GM12875 (cell line): ENCODE measurements around the gene LRRC7.

Experiments used
- H3K4me3 ChIP-seq: one replicate; pipeline ENCODE4 v1.5.1; 2011; ENCODE audit warnings: low read depth, low read length, control low read depth
- TF ChIP-seq, protein P1 (sequence below): IDR thresholded peaks from 2 replicates; pipeline ENCODE4 v1.5.1; 2011; ENCODE audit warnings: low read depth, mild to moderate bottlenecking, control low read depth, inconsistent platforms, low read length, moderate library complexity, borderline replicate concordance; ENCODE audit not compliant: insufficient read depth

Gene LRRC7

GRCh38 chr1:70101774-70102173 lies 534.1 kb downstream of the LRRC7 start:
- H3K4me3 ChIP-seq, result no peak overlapping the region
- TF ChIP-seq, protein P1, sequence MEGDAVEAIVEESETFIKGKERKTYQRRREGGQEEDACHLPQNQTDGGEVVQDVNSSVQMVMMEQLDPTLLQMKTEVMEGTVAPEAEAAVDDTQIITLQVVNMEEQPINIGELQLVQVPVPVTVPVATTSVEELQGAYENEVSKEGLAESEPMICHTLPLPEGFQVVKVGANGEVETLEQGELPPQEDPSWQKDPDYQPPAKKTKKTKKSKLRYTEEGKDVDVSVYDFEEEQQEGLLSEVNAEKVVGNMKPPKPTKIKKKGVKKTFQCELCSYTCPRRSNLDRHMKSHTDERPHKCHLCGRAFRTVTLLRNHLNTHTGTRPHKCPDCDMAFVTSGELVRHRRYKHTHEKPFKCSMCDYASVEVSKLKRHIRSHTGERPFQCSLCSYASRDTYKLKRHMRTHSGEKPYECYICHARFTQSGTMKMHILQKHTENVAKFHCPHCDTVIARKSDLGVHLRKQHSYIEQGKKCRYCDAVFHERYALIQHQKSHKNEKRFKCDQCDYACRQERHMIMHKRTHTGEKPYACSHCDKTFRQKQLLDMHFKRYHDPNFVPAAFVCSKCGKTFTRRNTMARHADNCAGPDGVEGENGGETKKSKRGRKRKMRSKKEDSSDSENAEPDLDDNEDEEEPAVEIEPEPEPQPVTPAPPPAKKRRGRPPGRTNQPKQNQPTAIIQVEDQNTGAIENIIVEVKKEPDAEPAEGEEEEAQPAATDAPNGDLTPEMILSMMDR, result no peak

GRCh38 chr1:70103770-70104169 lies 536.0 kb downstream of the LRRC7 start:
- TF ChIP-seq, protein P1, result no peak
- no peak overlapping the region for H3K4me3 ChIP-seq

GRCh38 chr1:70109241-70109640 lies 541.5 kb downstream of the LRRC7 start:
- TF ChIP-seq, protein P1, result no peak
- no peak overlapping the region for H3K4me3 ChIP-seq

GRCh38 chr1:70112838-70113237 lies 545.1 kb downstream of the LRRC7 start:
- H3K4me3 ChIP-seq, result no peak overlapping the region
- TF ChIP-seq, protein P1, result 0 out of 2 replicates have a peak, but pooled peaks have one; percentile 23

DNA sequence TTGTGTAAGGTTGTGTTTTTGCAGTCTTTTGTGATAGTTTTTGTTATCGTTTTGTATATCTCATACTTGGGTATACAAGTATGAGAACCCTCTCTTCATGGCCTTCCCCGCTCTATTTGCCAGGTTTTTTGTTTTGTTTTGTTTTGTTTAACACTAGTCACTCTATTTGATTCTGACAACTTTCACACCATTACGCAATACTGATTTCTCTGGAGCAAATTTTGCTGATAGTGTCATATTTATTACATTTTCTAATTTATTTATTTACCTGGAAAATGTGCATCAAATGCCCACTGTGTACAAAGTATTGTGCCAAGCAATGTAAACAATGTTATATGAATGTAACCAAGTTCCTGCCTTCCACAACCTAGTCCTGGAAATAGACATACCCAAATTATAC lies 547.6 kb downstream of the LRRC7 start:
- TF ChIP-seq, protein P1, result no peak
- no peak overlapping the region for H3K4me3 ChIP-seq

GRCh38 chr1:70117046-70117445 lies 549.3 kb downstream of the LRRC7 start:
- TF ChIP-seq, protein P1, result no peak
- no peak overlapping the region for H3K4me3 ChIP-seq

DNA sequence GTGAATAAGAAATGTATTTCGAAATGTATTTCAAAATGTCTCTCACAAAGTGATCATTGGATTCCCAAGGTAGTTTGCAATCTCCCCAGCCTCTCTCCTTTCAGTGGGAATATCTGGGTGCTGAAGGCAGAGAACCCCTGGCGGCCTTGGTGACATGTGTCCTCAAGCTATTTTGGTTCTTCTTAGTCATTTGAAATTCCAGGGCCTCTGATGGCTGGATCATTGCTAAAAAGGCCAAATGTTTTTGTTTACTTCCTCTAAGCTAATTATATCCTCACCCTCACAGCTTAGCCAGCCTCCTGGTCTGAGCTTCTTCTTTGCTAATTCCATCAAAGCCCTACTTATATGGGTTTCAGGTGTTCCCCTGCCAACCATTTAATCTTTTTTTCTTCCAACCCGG lies 566.4 kb downstream of the LRRC7 start:
- no peak overlapping the region for H3K4me3 ChIP-seq
- TF ChIP-seq, protein P1, result no peak
